ENCODE results near the gene CLK2. TPM values are rescaled to one million over a fixed set of nuclear protein-coding genes. Genes with fewer than 3 reads are reported as not detected.

Gene CLK2
- total and polyA plus RNA-seq, 2 experiments from 2014 or later = 27.2 to 54.6 TPM

DNA sequence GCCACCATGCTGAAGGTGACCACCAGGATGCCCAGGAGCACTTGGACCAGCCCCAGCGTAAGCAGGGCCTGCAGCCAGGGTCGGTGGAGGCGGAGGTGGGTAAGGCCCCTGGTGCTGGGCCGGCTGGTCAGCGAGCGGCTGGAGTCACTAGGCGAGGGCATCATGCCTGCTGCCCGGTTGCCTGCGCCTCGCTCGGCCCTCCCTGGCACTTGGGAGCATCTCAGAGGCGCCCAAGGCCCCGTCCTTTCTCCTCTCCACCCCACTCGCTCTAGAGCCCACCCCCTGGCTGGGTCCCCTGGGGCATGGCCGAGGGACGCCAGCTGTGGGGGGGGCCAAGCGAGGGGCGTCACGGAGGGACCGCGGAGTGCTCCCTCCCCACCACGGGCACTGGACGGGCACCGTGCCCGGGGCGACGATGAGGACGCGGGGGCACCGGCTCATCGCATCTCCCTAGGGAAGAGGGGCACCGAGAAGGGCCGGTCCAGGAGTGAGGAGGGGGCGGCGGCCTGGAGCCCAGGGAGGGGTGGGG is 18.5 kb downstream of the CLK2 start (continued):
- TF ChIP-seq EZH2 (IDR thresholded peaks at IDR 0.05; ENCODE audit: low read depth, unreplicated experiment) = no peak
- TF ChIP-seq STAT1 (IDR thresholded peaks at IDR 0.05; ENCODE audit: unreplicated experiment) = no peak
- TF ChIP-seq, protein P1, sequence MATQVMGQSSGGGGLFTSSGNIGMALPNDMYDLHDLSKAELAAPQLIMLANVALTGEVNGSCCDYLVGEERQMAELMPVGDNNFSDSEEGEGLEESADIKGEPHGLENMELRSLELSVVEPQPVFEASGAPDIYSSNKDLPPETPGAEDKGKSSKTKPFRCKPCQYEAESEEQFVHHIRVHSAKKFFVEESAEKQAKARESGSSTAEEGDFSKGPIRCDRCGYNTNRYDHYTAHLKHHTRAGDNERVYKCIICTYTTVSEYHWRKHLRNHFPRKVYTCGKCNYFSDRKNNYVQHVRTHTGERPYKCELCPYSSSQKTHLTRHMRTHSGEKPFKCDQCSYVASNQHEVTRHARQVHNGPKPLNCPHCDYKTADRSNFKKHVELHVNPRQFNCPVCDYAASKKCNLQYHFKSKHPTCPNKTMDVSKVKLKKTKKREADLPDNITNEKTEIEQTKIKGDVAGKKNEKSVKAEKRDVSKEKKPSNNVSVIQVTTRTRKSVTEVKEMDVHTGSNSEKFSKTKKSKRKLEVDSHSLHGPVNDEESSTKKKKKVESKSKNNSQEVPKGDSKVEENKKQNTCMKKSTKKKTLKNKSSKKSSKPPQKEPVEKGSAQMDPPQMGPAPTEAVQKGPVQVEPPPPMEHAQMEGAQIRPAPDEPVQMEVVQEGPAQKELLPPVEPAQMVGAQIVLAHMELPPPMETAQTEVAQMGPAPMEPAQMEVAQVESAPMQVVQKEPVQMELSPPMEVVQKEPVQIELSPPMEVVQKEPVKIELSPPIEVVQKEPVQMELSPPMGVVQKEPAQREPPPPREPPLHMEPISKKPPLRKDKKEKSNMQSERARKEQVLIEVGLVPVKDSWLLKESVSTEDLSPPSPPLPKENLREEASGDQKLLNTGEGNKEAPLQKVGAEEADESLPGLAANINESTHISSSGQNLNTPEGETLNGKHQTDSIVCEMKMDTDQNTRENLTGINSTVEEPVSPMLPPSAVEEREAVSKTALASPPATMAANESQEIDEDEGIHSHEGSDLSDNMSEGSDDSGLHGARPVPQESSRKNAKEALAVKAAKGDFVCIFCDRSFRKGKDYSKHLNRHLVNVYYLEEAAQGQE (IDR thresholded peaks at IDR 0.05; ENCODE audit: unreplicated experiment) = no peak
- TF ChIP-seq JUNB (IDR thresholded peaks at IDR 0.05; ENCODE audit: unreplicated experiment) = no peak
- TF ChIP-seq EZH2phosphoT487 (IDR thresholded peaks at IDR 0.05; ENCODE audit: unreplicated experiment) = no peak
- TF ChIP-seq POLR2AphosphoS5 (IDR thresholded peaks at IDR 0.05; ENCODE audit: low read depth) = no peak
- TF ChIP-seq ZNF331 (CRISPR knock-in tag; IDR thresholded peaks at IDR 0.05; ENCODE audit: low read depth) = no peak

DNA sequence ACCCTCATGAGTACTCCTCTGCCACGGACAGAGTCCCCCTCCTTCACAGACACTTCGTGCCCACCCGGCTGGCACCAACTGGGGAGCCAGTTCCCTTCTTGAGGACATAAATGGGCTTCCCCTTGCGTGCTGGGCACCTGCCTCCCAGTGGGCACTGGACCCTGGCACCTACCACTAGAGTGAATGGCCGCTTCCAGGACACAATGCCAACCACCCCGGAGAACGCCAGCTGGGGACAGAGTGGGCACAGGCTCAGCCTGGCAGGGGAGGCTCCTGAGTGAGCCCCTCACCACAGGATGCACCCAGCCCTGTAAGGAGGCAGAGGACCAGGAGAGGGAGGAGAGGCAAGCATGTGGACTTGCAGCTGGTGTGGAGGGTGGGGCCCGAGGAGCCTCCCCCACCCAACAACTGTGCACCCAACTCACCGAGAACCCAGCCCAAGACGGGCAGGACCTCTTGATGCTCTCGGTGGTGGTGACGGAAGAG is 19.0 kb downstream of the CLK2 start:
- peaks cover 28% of the 10 kb centered on the region for H3K4me1 Mint-ChIP-seq
- no peak overlapping the region for H3K27ac ChIP-seq (ENCODE audit: low read depth)
- ATAC-seq = no peak
- peak overlapping the region; percentile 98 for H3K4me2 ChIP-seq
- peaks cover 13% of the 10 kb centered on the region for H3K27me3 Mint-ChIP-seq (ENCODE audit: insufficient read depth, low read depth, poor library complexity)
- no peak for TF ChIP-seq ZNF114 (CRISPR knock-in tag; IDR thresholded peaks at IDR 0.05)
- TF ChIP-seq NANOG (IDR thresholded peaks at IDR 0.05; ENCODE audit: borderline replicate concordance) = no peak
- no peak for TF ChIP-seq JUNB (IDR thresholded peaks at IDR 0.05; ENCODE audit: unreplicated experiment)
- TF ChIP-seq, protein P1 (IDR thresholded peaks at IDR 0.05; ENCODE audit: unreplicated experiment) = no peak
- no peak for TF ChIP-seq STAT1 (IDR thresholded peaks at IDR 0.05; ENCODE audit: unreplicated experiment)
- TF ChIP-seq, protein P2, sequence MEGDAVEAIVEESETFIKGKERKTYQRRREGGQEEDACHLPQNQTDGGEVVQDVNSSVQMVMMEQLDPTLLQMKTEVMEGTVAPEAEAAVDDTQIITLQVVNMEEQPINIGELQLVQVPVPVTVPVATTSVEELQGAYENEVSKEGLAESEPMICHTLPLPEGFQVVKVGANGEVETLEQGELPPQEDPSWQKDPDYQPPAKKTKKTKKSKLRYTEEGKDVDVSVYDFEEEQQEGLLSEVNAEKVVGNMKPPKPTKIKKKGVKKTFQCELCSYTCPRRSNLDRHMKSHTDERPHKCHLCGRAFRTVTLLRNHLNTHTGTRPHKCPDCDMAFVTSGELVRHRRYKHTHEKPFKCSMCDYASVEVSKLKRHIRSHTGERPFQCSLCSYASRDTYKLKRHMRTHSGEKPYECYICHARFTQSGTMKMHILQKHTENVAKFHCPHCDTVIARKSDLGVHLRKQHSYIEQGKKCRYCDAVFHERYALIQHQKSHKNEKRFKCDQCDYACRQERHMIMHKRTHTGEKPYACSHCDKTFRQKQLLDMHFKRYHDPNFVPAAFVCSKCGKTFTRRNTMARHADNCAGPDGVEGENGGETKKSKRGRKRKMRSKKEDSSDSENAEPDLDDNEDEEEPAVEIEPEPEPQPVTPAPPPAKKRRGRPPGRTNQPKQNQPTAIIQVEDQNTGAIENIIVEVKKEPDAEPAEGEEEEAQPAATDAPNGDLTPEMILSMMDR (conservative IDR thresholded peaks at IDR 0.05; ENCODE audit: low read depth in 2 of 2) = no peak
- TF ChIP-seq EZH2 (IDR thresholded peaks at IDR 0.05; ENCODE audit: low read depth, unreplicated experiment) = no peak
- no peak overlapping the region for H3K27ac Mint-ChIP-seq
- H4K20me1 ChIP-seq (replicated peaks; ENCODE audit: insufficient read depth) = no peaks in the 10 kb centered on the region
- no peak for DNase-seq (ENCODE audit: low spot score)
- H3K4me3 Mint-ChIP-seq = peak overlapping the region; percentile 83
- no peak overlapping the region for H2AFZ ChIP-seq
- peaks cover 9% of the 10 kb centered on the region; the same call in 1 of the 2 replicates for H3K36me3 ChIP-seq (ENCODE audit: insufficient read depth)
- no peaks in the 10 kb centered on the region; the same call in 1 of the 2 replicates for H3K79me2 ChIP-seq (replicated peaks; ENCODE audit: insufficient read depth)
- no peaks in the 10 kb centered on the region for H3K9me3 Mint-ChIP-seq
- no peaks in the 10 kb centered on the region for H3K9me2 ChIP-seq (ENCODE audit: insufficient read depth)
- peak overlapping the region; percentile 89 for H3K4me3 ChIP-seq
- peaks cover 17% of the 10 kb centered on the region; the same call in 1 of the 2 replicates for H3F3A ChIP-seq (replicated peaks; ENCODE audit: low read depth)
- H3K36me3 Mint-ChIP-seq (ENCODE audit: low read depth) = peaks cover 18% of the 10 kb centered on the region
- peaks cover 16% of the 10 kb centered on the region; the same call in 1 of the 2 replicates for H3K4me1 ChIP-seq (ENCODE audit: insufficient read depth)
- H3K27me3 ChIP-seq (ENCODE audit: insufficient read depth) = no peaks in the 10 kb centered on the region
